Glutamatergic neuron (in vitro differentiated cells): ENCODE data around the gene MYCN. TPM values are rescaled to one million over a fixed set of nuclear protein-coding genes. Genes with fewer than 3 reads are reported as not detected.
"Not testable (repeated sequence)": the region's sequence is repeated elsewhere in the genome, so short reads cannot be mapped to it uniquely, and the experiment has no call there.

ENCODE experiments used
- DNase-seq: peaks from one replicate; pipeline ENCODE4 v3.0.0; 2022
- H3K27ac Mint-ChIP-seq: one replicate; pipeline ENCODE4 v1.8.0; 2020; ENCODE audit warnings: mild to moderate bottlenecking, mixed read lengths, inconsistent platforms; ENCODE audit not compliant: unreplicated experiment
- H3K27me3 Mint-ChIP-seq: one replicate; pipeline ENCODE4 v1.8.0; 2020; ENCODE audit warnings: mild to moderate bottlenecking, moderate library complexity, mixed read lengths, inconsistent platforms; ENCODE audit not compliant: unreplicated experiment
- H3K36me3 Mint-ChIP-seq: one replicate; pipeline ENCODE4 v1.8.0; 2020; ENCODE audit warnings: mild to moderate bottlenecking, mixed read lengths, inconsistent platforms; ENCODE audit not compliant: unreplicated experiment
- H3K4me1 Mint-ChIP-seq: one replicate; pipeline ENCODE4 v1.8.0; 2020; ENCODE audit warnings: mild to moderate bottlenecking, low read depth, mixed read lengths, inconsistent platforms; ENCODE audit not compliant: unreplicated experiment
- H3K4me3 Mint-ChIP-seq: one replicate; pipeline ENCODE4 v1.8.0; 2020; ENCODE audit warnings: mild to moderate bottlenecking, mixed read lengths, inconsistent platforms; ENCODE audit not compliant: unreplicated experiment
- H3K9me3 Mint-ChIP-seq: one replicate; pipeline ENCODE4 v1.8.0; 2020; ENCODE audit warnings: mild to moderate bottlenecking, moderate library complexity, mixed read lengths, inconsistent platforms; ENCODE audit not compliant: unreplicated experiment
- CTCF ChIP-seq: fragments of 200-600 bp; sonication (generic); IDR thresholded peaks from one replicate; pipeline ENCODE4 v1.5.0; 2021; ENCODE audit not compliant: partially characterized antibody, unreplicated experiment
- total RNA-seq: library from RNA; stranded (reverse); fragmentation: NEBNext Ultra II Directional; extraction: Animal tissue kit (Norgen Biotek cat#: 25700); gene quantifications from one replicate; pipeline ENCODE4 v1.2.1, GENCODE V29; 2021; ENCODE audit not compliant: unreplicated experiment

Gene MYCN
- total RNA-seq, 1 donor from 2014 or later = 43.8 TPM

GRCh38 chr2:15956751-15957736 lies 16.7 kb downstream of the MYCN start:
- no peaks in the 10 kb centered on the region for H3K36me3 Mint-ChIP-seq
- peaks cover 2% of the 10 kb centered on the region for H3K4me1 Mint-ChIP-seq

GRCh38 chr2:15957881-15958713 lies 17.7 kb downstream of the MYCN start:
- DNase-seq = no peak
- H3K27ac Mint-ChIP-seq = no peak overlapping the region
- no peaks in the 10 kb centered on the region for H3K9me3 Mint-ChIP-seq
- H3K4me3 Mint-ChIP-seq = no peak overlapping the region
- H3K36me3 Mint-ChIP-seq = no peaks in the 10 kb centered on the region
- peaks cover 2% of the 10 kb centered on the region for H3K4me1 Mint-ChIP-seq
- no peak for TF ChIP-seq CTCF
- no peaks in the 10 kb centered on the region for H3K27me3 Mint-ChIP-seq

More at GRCh38 chr2:15956751-15957736, 16.7 kb downstream of the MYCN start:
- no peaks in the 10 kb centered on the region for H3K27me3 Mint-ChIP-seq
- no peak for TF ChIP-seq CTCF
- H3K4me3 Mint-ChIP-seq = no peak overlapping the region
- H3K9me3 Mint-ChIP-seq = no peaks in the 10 kb centered on the region
- no peak overlapping the region for H3K27ac Mint-ChIP-seq
- DNase-seq = no peak

GRCh38 chr2:15959331-15960153 lies 19.2 kb downstream of the MYCN start:
- Mint-ChIP-seq H3K4me1 (peaks cover 2% of the 10 kb centered on the region), H3K27me3 (no peaks in the 10 kb centered on the region), H3K9me3 (no peaks in the 10 kb centered on the region), H3K4me3 (no peak overlapping the region), H3K36me3 (no peaks in the 10 kb centered on the region), H3K27ac (no peak overlapping the region)
- TF ChIP-seq CTCF = no peak
- no peak for DNase-seq

- not testable (repeated sequence) for H3K4me1 Mint-ChIP-seq, H3K27me3 Mint-ChIP-seq, H3K36me3 Mint-ChIP-seq, DNase-seq, H3K9me3 Mint-ChIP-seq, H3K27ac Mint-ChIP-seq, H3K4me3 Mint-ChIP-seq
Measured at GRCh38 chr2:15960154-15960520, 19.8 kb downstream of the MYCN start.

- H3K27me3 Mint-ChIP-seq, H3K36me3 Mint-ChIP-seq, H3K27ac Mint-ChIP-seq, H3K9me3 Mint-ChIP-seq, H3K4me1 Mint-ChIP-seq, DNase-seq, H3K4me3 Mint-ChIP-seq: not testable (repeated sequence)
Measured at GRCh38 chr2:15963109-15963976, 23.0 kb downstream of the MYCN start.
